Large intestine (tissue), 3 donors: ENCODE measurements around the gene KHDRBS2. TPM values are rescaled to one million over a fixed set of nuclear protein-coding genes. Genes with fewer than 3 reads are reported as not detected.

Source experiments
- DNase-seq, 2 donors: peaks; one replicate each; pipeline versions ENCODE4 v3.0.0 to v3.0.0-alpha.2; 2013
- H3K27ac ChIP-seq: one replicate; pipeline ENCODE4 v1.5.1; 2013; ENCODE audit warnings: low read length
- H3K27me3 ChIP-seq: 2 replicates; pipeline ENCODE4 v1.6.1; 2013; ENCODE audit warnings: low read length; ENCODE audit not compliant: control insufficient read depth, insufficient read depth
- H3K36me3 ChIP-seq: 2 replicates; pipeline ENCODE4 v1.6.1; 2013; ENCODE audit warnings: low read length; ENCODE audit not compliant: control insufficient read depth, insufficient read depth
- H3K4me1 ChIP-seq: one replicate; pipeline ENCODE4 v1.6.1; 2013; ENCODE audit warnings: low read length; ENCODE audit not compliant: control insufficient read depth, insufficient read depth
- H3K4me3 ChIP-seq: one replicate; pipeline ENCODE4 v1.5.1; 2013; ENCODE audit warnings: low read length
- H3K9me3 ChIP-seq: one replicate; pipeline ENCODE4 v1.6.1; 2013; ENCODE audit warnings: mild to moderate bottlenecking, low read depth, low read length, moderate library complexity; ENCODE audit not compliant: control insufficient read depth
- WGBS: methylation state at CpG from one replicate; pipeline ENCODE4 v1.1.5; 2013; ENCODE audit warnings: low lambda C conversion rate; ENCODE audit not compliant: insufficient coverage; 5-methylcytosine and 5-hydroxymethylcytosine counted together
- polyA plus RNA-seq: library from polyadenylated mRNA; unstranded; fragments of 120-200 nt; gene quantifications from one replicate; pipeline ENCODE4 v1.2.1, GENCODE V29; 2013

Gene KHDRBS2
- polyA plus RNA-seq, 1 donor = 7.0 TPM

- no peaks in the 10 kb centered on the region for H3K9me3 ChIP-seq
- peaks cover 3% of the 10 kb centered on the region for H3K36me3 ChIP-seq
- 100% methylated on average over 1 of the region's 1 CpG for WGBS
- no peaks in the 10 kb centered on the region for H3K27me3 ChIP-seq
- DNase-seq = peak in 1 of 2 donors; percentile 3
- no peak overlapping the region for H3K27ac ChIP-seq
- H3K4me1 ChIP-seq = no peaks in the 10 kb centered on the region
- H3K4me3 ChIP-seq = no peak overlapping the region
Measured at GRCh38 chr6:62039605-62040004, 246.4 kb downstream of the KHDRBS2 start.

GRCh38 chr6:62037445-62037844 is 248.6 kb downstream of the KHDRBS2 start:
- no peak for DNase-seq
- 75% methylated on average over 2 of the region's 2 CpGs for WGBS
- Histone ChIP-seq H3K27ac (no peak overlapping the region), H3K4me1 (no peaks in the 10 kb centered on the region), H3K36me3 (no peaks in the 10 kb centered on the region), H3K9me3 (peaks cover 15% of the 10 kb centered on the region), H3K4me3 (no peak overlapping the region), H3K27me3 (no peaks in the 10 kb centered on the region)

- no peak overlapping the region for H3K4me3 ChIP-seq
- H3K27ac ChIP-seq = no peak overlapping the region
- no peaks in the 10 kb centered on the region for H3K4me1 ChIP-seq
- DNase-seq = no peak
- no CpG with 5 or more reads among the region's 1 CpG for WGBS
- H3K27me3 ChIP-seq = no peaks in the 10 kb centered on the region
- no peaks in the 10 kb centered on the region for H3K36me3 ChIP-seq
- H3K9me3 ChIP-seq = peaks cover 15% of the 10 kb centered on the region
Measured at GRCh38 chr6:62035952-62036351, 250.1 kb downstream of the KHDRBS2 start.

GRCh38 chr6:62013719-62014118 is 272.3 kb downstream of the KHDRBS2 start:
- H3K27ac ChIP-seq = no peak overlapping the region
- H3K9me3 ChIP-seq = peaks cover 3% of the 10 kb centered on the region
- H3K36me3 ChIP-seq = peaks cover 5% of the 10 kb centered on the region
- DNase-seq = no peak
- no peak overlapping the region for H3K4me3 ChIP-seq
- H3K27me3 ChIP-seq = no peaks in the 10 kb centered on the region
- H3K4me1 ChIP-seq = no peaks in the 10 kb centered on the region
- WGBS = 50% methylated on average over 2 of the region's 6 CpGs

- H3K4me3 ChIP-seq = no peak overlapping the region
- WGBS = no CpG with 5 or more reads among the region's 3 CpGs
Measured at GRCh38 chr6:62009445-62009844, 276.6 kb downstream of the KHDRBS2 start.

GRCh38 chr6:61989616-61990015 is 296.4 kb downstream of the KHDRBS2 start:
- H3K4me3 ChIP-seq = no peak overlapping the region
- no peaks in the 10 kb centered on the region for H3K27me3 ChIP-seq
- no peak for DNase-seq
- H3K9me3 ChIP-seq = no peaks in the 10 kb centered on the region
- no peaks in the 10 kb centered on the region for H3K4me1 ChIP-seq
- no peak overlapping the region for H3K27ac ChIP-seq
- peaks cover 2% of the 10 kb centered on the region for H3K36me3 ChIP-seq

More at GRCh38 chr6:62009445-62009844, 276.6 kb downstream of the KHDRBS2 start:
- no peaks in the 10 kb centered on the region for H3K27me3 ChIP-seq
- no peaks in the 10 kb centered on the region for H3K9me3 ChIP-seq
- no peak overlapping the region for H3K27ac ChIP-seq
- peaks cover 5% of the 10 kb centered on the region for H3K36me3 ChIP-seq
- no peak for DNase-seq
- H3K4me1 ChIP-seq = no peaks in the 10 kb centered on the region

GRCh38 chr6:61980622-61981021 is 305.4 kb downstream of the KHDRBS2 start:
- Histone ChIP-seq H3K4me1 (no peaks in the 10 kb centered on the region), H3K36me3 (no peaks in the 10 kb centered on the region), H3K9me3 (no peaks in the 10 kb centered on the region), H3K4me3 (no peak overlapping the region), H3K27me3 (no peaks in the 10 kb centered on the region), H3K27ac (no peak overlapping the region)
- WGBS = no CpG with 5 or more reads among the region's 1 CpG
- no peak for DNase-seq

- Histone ChIP-seq H3K4me3 (no peak overlapping the region), H3K4me1 (no peaks in the 10 kb centered on the region), H3K27me3 (no peaks in the 10 kb centered on the region), H3K36me3 (no peaks in the 10 kb centered on the region), H3K9me3 (no peaks in the 10 kb centered on the region), H3K27ac (no peak overlapping the region)
- no peak for DNase-seq
- WGBS = no CpG with 5 or more reads among the region's 1 CpG
Measured at GRCh38 chr6:61977947-61978346, 308.1 kb downstream of the KHDRBS2 start.

GRCh38 chr6:61977099-61977498 is 308.9 kb downstream of the KHDRBS2 start:
- Histone ChIP-seq H3K27ac (no peak overlapping the region), H3K36me3 (no peaks in the 10 kb centered on the region), H3K4me3 (no peak overlapping the region), H3K4me1 (no peaks in the 10 kb centered on the region), H3K27me3 (no peaks in the 10 kb centered on the region), H3K9me3 (no peaks in the 10 kb centered on the region)
- WGBS = no CpG with 5 or more reads among the region's 1 CpG
- no peak for DNase-seq

- Histone ChIP-seq H3K36me3 (no peaks in the 10 kb centered on the region), H3K27me3 (no peaks in the 10 kb centered on the region), H3K4me1 (no peaks in the 10 kb centered on the region), H3K4me3 (no peak overlapping the region), H3K9me3 (no peaks in the 10 kb centered on the region), H3K27ac (no peak overlapping the region)
- no peak for DNase-seq
- WGBS = 100% methylated on average over 1 of the region's 2 CpGs
Measured at GRCh38 chr6:61959196-61959595, 326.8 kb downstream of the KHDRBS2 start.

- H3K4me1 ChIP-seq = peaks cover 11% of the 10 kb centered on the region
- H3K27me3 ChIP-seq = no peaks in the 10 kb centered on the region
- DNase-seq = no peak
- peak overlapping the region; percentile 39 for H3K27ac ChIP-seq
- H3K36me3 ChIP-seq = no peaks in the 10 kb centered on the region
- H3K4me3 ChIP-seq = no peak overlapping the region
- no peaks in the 10 kb centered on the region for H3K9me3 ChIP-seq
Measured at GRCh38 chr6:61953851-61954250, 332.2 kb downstream of the KHDRBS2 start.
